Neural cell (in vitro differentiated cells): ENCODE data around the gene GAA. TPM values are rescaled to one million over a fixed set of nuclear protein-coding genes. Genes with fewer than 3 reads are reported as not detected.

Experiments
- H2AFZ ChIP-seq: fragments of 200-600, 300-800 bp; sonication (generic), shearing (Covaris generic); 2 replicates; pipeline ENCODE4 v1.6.0; 2014; ENCODE audit warnings: low read depth, mild to moderate bottlenecking, antibody characterized with exemption, low read length, moderate library complexity
- H3F3A ChIP-seq: fragments of 200-600 bp; shearing (Covaris generic); 2 replicates; pipeline ENCODE4 v1.6.1; 2016; ENCODE audit warnings: mild to moderate bottlenecking, moderate library complexity, mixed read lengths, antibody characterized with exemption, low read length; ENCODE audit not compliant: insufficient read depth, poor library complexity, severe bottlenecking
- H3K27ac ChIP-seq: fragments of 200-600, 300-800 bp; sonication (generic), shearing (Covaris generic); 2 replicates; pipeline ENCODE4 v1.5.1; 2014; ENCODE audit warnings: mild to moderate bottlenecking, low read length, moderate library complexity
- H3K27me3 ChIP-seq: fragments of 300-800, 200-600 bp; sonication (generic), shearing (Covaris generic); 2 replicates; pipeline ENCODE4 v1.6.0; 2014; ENCODE audit warnings: mild to moderate bottlenecking, low read depth, low read length, moderate library complexity; ENCODE audit not compliant: insufficient read depth
- H3K36me3 ChIP-seq: fragments of 300-800, 200-600 bp; sonication (generic), shearing (Covaris generic); 2 replicates; pipeline ENCODE4 v1.5.1; 2014; ENCODE audit warnings: mild to moderate bottlenecking, antibody characterized with exemption, low read length, moderate library complexity; ENCODE audit not compliant: insufficient read depth
- H3K4me2 ChIP-seq: fragments of 300-800, 200-600 bp; sonication (generic), shearing (Covaris generic); 2 replicates; pipeline ENCODE4 v1.6.0; 2014; ENCODE audit warnings: mild to moderate bottlenecking, low read length
- H3K4me3 ChIP-seq: fragments of 300-800, 200-600 bp; sonication (generic), shearing (Covaris generic); 2 replicates; pipeline ENCODE4 v1.5.1; 2014; ENCODE audit warnings: mild to moderate bottlenecking, low read length, moderate library complexity
- H3K79me2 ChIP-seq: fragments of 200-600 bp; shearing (Covaris generic); replicated peaks from 2 replicates; pipeline ENCODE4 v1.6.0; 2014; ENCODE audit warnings: mild to moderate bottlenecking, low read length, moderate library complexity; ENCODE audit not compliant: insufficient read depth
- H3K9ac ChIP-seq: fragments of 300-800, 200-600 bp; sonication (generic), shearing (Covaris generic); 2 replicates; pipeline ENCODE4 v1.6.1; 2016; ENCODE audit warnings: mild to moderate bottlenecking, low read length, mixed read lengths
- H3K9me2 ChIP-seq: fragments of 200-600 bp; shearing (Covaris generic); 2 replicates; pipeline ENCODE4 v1.6.1; 2016; ENCODE audit warnings: mild to moderate bottlenecking, low read length, mixed read lengths; ENCODE audit not compliant: insufficient read depth
- H3K9me3 ChIP-seq: fragments of 200-600, 300-800 bp; sonication (generic), shearing (Covaris generic); 2 replicates; pipeline ENCODE4 v1.6.1; 2016; ENCODE audit warnings: mild to moderate bottlenecking, mixed run types, low read length, moderate library complexity, mixed read lengths
- H4K20me1 ChIP-seq: fragments of 200-600 bp; shearing (Covaris generic); 2 replicates; pipeline ENCODE4 v1.6.1; 2016; ENCODE audit warnings: mild to moderate bottlenecking, mixed run types; ENCODE audit not compliant: insufficient read depth
- EP300 ChIP-seq: fragments of 450-650 bp; conservative IDR thresholded peaks from 2 replicates; pipeline ENCODE4 v1.6.1; 2014; ENCODE audit warnings: antibody characterized with exemption, mild to moderate bottlenecking, moderate library complexity; ENCODE audit not compliant: poor library complexity, severe bottlenecking
- EZH2 ChIP-seq: fragments of 200-600, 300-800 bp; shearing (Covaris generic), sonication (generic); IDR thresholded peaks from 2 replicates; pipeline ENCODE4 v1.6.1; 2014; ENCODE audit warnings: antibody characterized with exemption, low read length, borderline replicate concordance, mild to moderate bottlenecking; ENCODE audit not compliant: insufficient read depth, poor library complexity, severe bottlenecking
- MXI1 ChIP-seq: fragments of 450-650 bp; conservative IDR thresholded peaks from 2 replicates; pipeline ENCODE4 v1.6.1; 2014; ENCODE audit warnings: antibody characterized with exemption, mild to moderate bottlenecking; ENCODE audit not compliant: poor library complexity, severe bottlenecking
- POLR2AphosphoS5 ChIP-seq: IDR thresholded peaks from 2 replicates; pipeline ENCODE4 v1.6.1; 2012
- RAD21 ChIP-seq: fragments of 450-650 bp; conservative IDR thresholded peaks from 2 replicates; pipeline ENCODE4 v1.6.1; 2014; ENCODE audit warnings: antibody characterized with exemption, mild to moderate bottlenecking, moderate library complexity
- REST ChIP-seq: IDR thresholded peaks from 2 replicates; pipeline ENCODE4 v1.6.1; 2012; ENCODE audit warnings: borderline replicate concordance
- SMC3 ChIP-seq: fragments of 450-650 bp; conservative IDR thresholded peaks from 2 replicates; pipeline ENCODE4 v1.6.1; 2014; ENCODE audit warnings: antibody characterized with exemption, mild to moderate bottlenecking, moderate library complexity; ENCODE audit not compliant: poor library complexity
- TAF1 ChIP-seq: IDR thresholded peaks from 2 replicates; pipeline ENCODE4 v1.6.1; 2012; ENCODE audit warnings: low read depth
- polyA plus RNA-seq: library from polyadenylated mRNA; depleted of rRNA; stranded (reverse); fragments of >200 nt; gene quantifications from 2 replicates; pipeline ENCODE4 v1.2.3, GENCODE V29; 2014
- TF ChIP-seq, protein P1 (sequence below): fragments of 450-650 bp; IDR thresholded peaks from 2 replicates; pipeline ENCODE4 v1.5.1; 2014; ENCODE audit warnings: antibody characterized with exemption, mild to moderate bottlenecking, moderate library complexity; ENCODE audit not compliant: poor library complexity, severe bottlenecking

The GAA gene
- polyA plus RNA-seq, 1 donor from 2014 or later = 58.9 TPM

DNA sequence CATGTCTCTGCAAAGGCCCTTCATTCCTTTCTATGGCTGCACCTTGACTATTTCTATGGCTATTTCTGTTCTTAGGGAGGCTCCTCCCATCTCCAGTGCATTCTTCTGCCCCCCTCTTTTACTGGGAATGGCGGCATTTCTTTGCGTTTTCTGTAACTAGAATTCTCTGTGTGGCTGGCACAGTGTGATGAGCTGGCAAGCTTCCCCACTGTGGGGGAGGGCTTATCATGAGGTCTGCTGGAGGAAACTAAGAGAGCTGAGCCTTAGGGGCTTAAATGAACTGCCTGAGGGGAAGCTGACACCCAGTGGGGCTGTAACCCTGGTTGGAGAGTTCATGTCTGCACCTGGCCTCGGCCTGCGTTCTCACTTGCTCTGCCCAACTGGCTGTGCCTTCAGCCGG is 67.0 kb downstream of the GAA start:
- Histone ChIP-seq H3K4me2 (no peak overlapping the region), H2AFZ (no peak overlapping the region), H3K9me2 (no peaks in the 10 kb centered on the region), H4K20me1 (no peaks in the 10 kb centered on the region), H3K4me3 (no peak overlapping the region), H3K36me3 (no peaks in the 10 kb centered on the region), H3K27ac (no peak overlapping the region), H3K27me3 (no peaks in the 10 kb centered on the region), H3K9me3 (no peaks in the 10 kb centered on the region), H3K9ac (no peak overlapping the region), H3K79me2 (no peaks in the 10 kb centered on the region), H3F3A (no peaks in the 10 kb centered on the region)
- TF ChIP-seq TAF1 (no peak), REST (no peak), SMC3 (no peak), MXI1 (no peak), EZH2 (no peak), POLR2AphosphoS5 (no peak), RAD21 (no peak), EP300 (no peak)
- TF ChIP-seq, protein P1, sequence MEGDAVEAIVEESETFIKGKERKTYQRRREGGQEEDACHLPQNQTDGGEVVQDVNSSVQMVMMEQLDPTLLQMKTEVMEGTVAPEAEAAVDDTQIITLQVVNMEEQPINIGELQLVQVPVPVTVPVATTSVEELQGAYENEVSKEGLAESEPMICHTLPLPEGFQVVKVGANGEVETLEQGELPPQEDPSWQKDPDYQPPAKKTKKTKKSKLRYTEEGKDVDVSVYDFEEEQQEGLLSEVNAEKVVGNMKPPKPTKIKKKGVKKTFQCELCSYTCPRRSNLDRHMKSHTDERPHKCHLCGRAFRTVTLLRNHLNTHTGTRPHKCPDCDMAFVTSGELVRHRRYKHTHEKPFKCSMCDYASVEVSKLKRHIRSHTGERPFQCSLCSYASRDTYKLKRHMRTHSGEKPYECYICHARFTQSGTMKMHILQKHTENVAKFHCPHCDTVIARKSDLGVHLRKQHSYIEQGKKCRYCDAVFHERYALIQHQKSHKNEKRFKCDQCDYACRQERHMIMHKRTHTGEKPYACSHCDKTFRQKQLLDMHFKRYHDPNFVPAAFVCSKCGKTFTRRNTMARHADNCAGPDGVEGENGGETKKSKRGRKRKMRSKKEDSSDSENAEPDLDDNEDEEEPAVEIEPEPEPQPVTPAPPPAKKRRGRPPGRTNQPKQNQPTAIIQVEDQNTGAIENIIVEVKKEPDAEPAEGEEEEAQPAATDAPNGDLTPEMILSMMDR = no peak

DNA sequence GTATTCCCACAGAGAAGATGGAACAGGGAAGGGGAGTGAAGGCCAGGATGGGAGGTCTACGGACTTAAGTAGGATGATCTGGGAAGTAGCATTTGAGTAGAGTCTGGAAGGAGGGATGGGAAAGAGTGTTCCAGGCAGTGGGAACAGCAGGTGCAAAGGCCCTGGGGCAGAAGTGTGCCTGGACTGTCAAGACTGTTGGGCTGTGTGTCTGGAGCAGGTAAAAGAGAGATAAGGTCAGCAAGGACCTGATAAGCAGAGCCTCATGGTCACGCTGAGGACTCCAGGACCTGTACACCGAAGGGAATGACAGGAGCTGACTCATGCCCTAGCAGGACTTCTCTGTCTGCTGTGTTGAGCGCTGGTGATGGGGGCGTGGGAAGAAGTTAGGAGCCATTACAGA is 67.7 kb downstream of the GAA start:
- Histone ChIP-seq H3F3A (no peaks in the 10 kb centered on the region), H3K9me2 (no peaks in the 10 kb centered on the region), H4K20me1 (no peaks in the 10 kb centered on the region), H3K36me3 (no peaks in the 10 kb centered on the region), H3K4me3 (no peak overlapping the region), H3K27ac (no peak overlapping the region), H3K4me2 (no peak overlapping the region), H2AFZ (no peak overlapping the region), H3K9me3 (no peaks in the 10 kb centered on the region), H3K27me3 (no peaks in the 10 kb centered on the region), H3K79me2 (no peaks in the 10 kb centered on the region), H3K9ac (no peak overlapping the region)
- TF ChIP-seq, protein P1 = no peak
- TF ChIP-seq EP300 (no peak), REST (no peak)
